ENCODE data around the gene FAM43B. TPM values are rescaled to one million over a fixed set of nuclear protein-coding genes. Genes with fewer than 3 reads are reported as not detected.

The FAM43B gene
- total RNA-seq, 3 donors from 2014 or later = 0.16 to 0.33 (median 0.29) TPM

- H3K4me1 ChIP-seq = no peaks in the 10 kb centered on the region
- no peak overlapping the region for H3K4me3 ChIP-seq
- TF ChIP-seq POLR2A (IDR thresholded peaks at IDR 0.05) = no peak
- TF ChIP-seq POLR2AphosphoS5 (IDR thresholded peaks at IDR 0.05) = no peak
- no peak for TF ChIP-seq CTCF (IDR thresholded peaks at IDR 0.05)
- H3K27ac ChIP-seq = no peak overlapping the region
- no peaks in the 10 kb centered on the region for H3K9me3 ChIP-seq
- DNase-seq (ENCODE audit: low spot score in 2 of 2) = no peak
- H3K36me3 ChIP-seq = no peaks in the 10 kb centered on the region
- intact Hi-C loops (cut with DNase I; ENCODE audit: low total_unique reads) = no loop called here
- no peaks in the 10 kb centered on the region for H3K27me3 ChIP-seq
These were observed 14.1 kb upstream of the FAM43B start for GRCh38 chr1:20538227-20538626.

GRCh38 chr1:20538760-20539551 is 13.4 kb upstream of the FAM43B start:
- no peak overlapping the region for H3K27ac ChIP-seq
- DNase-seq (ENCODE audit: low spot score in 2 of 2) = no peak
- H3K27me3 ChIP-seq = no peaks in the 10 kb centered on the region
- intact Hi-C loops (cut with DNase I; ENCODE audit: low total_unique reads) = no loop called here
- H3K4me3 ChIP-seq = no peak overlapping the region
- no peaks in the 10 kb centered on the region for H3K9me3 ChIP-seq
- TF ChIP-seq CTCF (IDR thresholded peaks at IDR 0.05) (no peak), POLR2A (IDR thresholded peaks at IDR 0.05) (no peak), POLR2AphosphoS5 (IDR thresholded peaks at IDR 0.05) (no peak)
- no peaks in the 10 kb centered on the region for H3K4me1 ChIP-seq
- H3K36me3 ChIP-seq = no peaks in the 10 kb centered on the region

- H3K36me3 ChIP-seq = no peaks in the 10 kb centered on the region
- no peak for DNase-seq (ENCODE audit: low spot score in 2 of 2)
- intact Hi-C loops (cut with DNase I; ENCODE audit: low total_unique reads) = no loop called here
- no peak overlapping the region for H3K4me3 ChIP-seq
- H3K9me3 ChIP-seq = no peaks in the 10 kb centered on the region
- no peaks in the 10 kb centered on the region for H3K4me1 ChIP-seq
- H3K27ac ChIP-seq = no peak overlapping the region
- no peaks in the 10 kb centered on the region for H3K27me3 ChIP-seq
- TF ChIP-seq POLR2A (IDR thresholded peaks at IDR 0.05) (no peak), POLR2AphosphoS5 (IDR thresholded peaks at IDR 0.05) (no peak), CTCF (IDR thresholded peaks at IDR 0.05) (no peak)
These were observed 12.1 kb upstream of the FAM43B start for GRCh38 chr1:20540281-20540680.

GRCh38 chr1:20546637-20547036 is 5.7 kb upstream of the FAM43B start:
- intact Hi-C loops (cut with DNase I; ENCODE audit: low total_unique reads) = no loop called here
- H3K27me3 ChIP-seq = peaks cover 0 to 12% of the 10 kb centered on the region in 2 donors

More at GRCh38 chr1:20546637-20547036, 5.7 kb upstream of the FAM43B start:
- Histone ChIP-seq H3K9me3 (no peaks in the 10 kb centered on the region), H3K4me3 (no peak overlapping the region), H3K27ac (no peak overlapping the region), H3K4me1 (no peaks in the 10 kb centered on the region), H3K36me3 (no peaks in the 10 kb centered on the region)
- TF ChIP-seq POLR2AphosphoS5 (IDR thresholded peaks at IDR 0.05) (no peak), CTCF (IDR thresholded peaks at IDR 0.05) (no peak), POLR2A (IDR thresholded peaks at IDR 0.05) (no peak)
- no peak for DNase-seq (ENCODE audit: low spot score in 2 of 2)
